H9 (cell line): Measurements from ENCODE around the gene INTS1. TPM values are rescaled to one million over a fixed set of nuclear protein-coding genes. Genes with fewer than 3 reads are reported as not detected.
A peak's percentile ranks its signal among the peaks of the same experiment; 100 is the strongest.

ENCODE experiments used
- DNase-seq: peaks from one replicate; pipeline ENCODE4 v3.0.0-alpha.2; 2017
- H2AFZ ChIP-seq: one replicate; pipeline ENCODE4 v1.6.1; 2013; ENCODE audit warnings: mild to moderate bottlenecking, low read length, control low read depth, moderate library complexity
- H2AK5ac ChIP-seq: 2 replicates; pipeline ENCODE4 v1.6.1; 2013; ENCODE audit warnings: low read length, control low read depth, mixed read lengths; ENCODE audit not compliant: insufficient read length
- H2BK120ac ChIP-seq: one replicate; pipeline ENCODE4 v1.6.1; 2013; ENCODE audit warnings: low read depth, mild to moderate bottlenecking, low read length, control low read depth, inconsistent platforms; ENCODE audit not compliant: poor library complexity, severe bottlenecking
- H2BK12ac ChIP-seq: 2 replicates; pipeline ENCODE4 v1.6.1; 2013; ENCODE audit warnings: low read length, control low read depth, mixed read lengths, low read depth; ENCODE audit not compliant: insufficient read length
- H2BK15ac ChIP-seq: 2 replicates; pipeline ENCODE4 v1.6.1; 2013; ENCODE audit warnings: low read depth, low read length, control low read depth
- H2BK20ac ChIP-seq: one replicate; pipeline ENCODE4 v1.6.1; 2013; ENCODE audit warnings: low read depth, mild to moderate bottlenecking, low read length, control low read depth, inconsistent platforms; ENCODE audit not compliant: poor library complexity, severe bottlenecking
- H2BK5ac ChIP-seq: 2 replicates; pipeline ENCODE4 v1.6.1; 2013; ENCODE audit warnings: low read length, control low read depth, mixed read lengths; ENCODE audit not compliant: insufficient read length
- H3K14ac ChIP-seq: 2 replicates; pipeline ENCODE4 v1.6.1; 2013; ENCODE audit warnings: low read length, control low read depth; ENCODE audit not compliant: insufficient read depth
- H3K18ac ChIP-seq: 2 replicates; pipeline ENCODE4 v1.6.1; 2013; ENCODE audit warnings: low read depth, mild to moderate bottlenecking, mixed read lengths, low read length, control low read depth; ENCODE audit not compliant: insufficient read length
- H3K23ac ChIP-seq: 2 replicates; pipeline ENCODE4 v1.6.1; 2013; ENCODE audit warnings: low read length, control low read depth, mixed read lengths, low read depth; ENCODE audit not compliant: insufficient read length
- H3K23me2 ChIP-seq: 2 replicates; pipeline ENCODE4 v1.6.1; 2013; ENCODE audit warnings: low read depth, mild to moderate bottlenecking, mixed read lengths, low read length, control low read depth; ENCODE audit not compliant: insufficient read length, poor library complexity, severe bottlenecking
- H3K27ac ChIP-seq: 2 replicates; pipeline ENCODE4 v1.5.1; 2013; ENCODE audit warnings: low read length, control low read depth, mixed read lengths, low read depth; ENCODE audit not compliant: insufficient read length
- H3K27me3 ChIP-seq: 2 replicates; pipeline ENCODE4 v1.6.1; 2013; ENCODE audit warnings: low read length, control low read depth, inconsistent platforms; ENCODE audit not compliant: insufficient read depth
- H3K4ac ChIP-seq: 2 replicates; pipeline ENCODE4 v1.6.1; 2013; ENCODE audit warnings: low read depth, mild to moderate bottlenecking, control low read depth, inconsistent platforms, low read length, moderate library complexity
- H3K4me1 ChIP-seq: 2 replicates; pipeline ENCODE4 v1.6.1; 2013; ENCODE audit warnings: low read length, control low read depth, inconsistent platforms; ENCODE audit not compliant: insufficient read depth
- H3K4me2 ChIP-seq: 2 replicates; pipeline ENCODE4 v1.6.1; 2013; ENCODE audit warnings: low read length, control low read depth, mixed read lengths; ENCODE audit not compliant: insufficient read length, insufficient read depth
- H3K56ac ChIP-seq: 2 replicates; pipeline ENCODE4 v1.6.1; 2013; ENCODE audit warnings: low read depth, mild to moderate bottlenecking, mixed read lengths, low read length, control low read depth; ENCODE audit not compliant: insufficient read length
- H3K79me1 ChIP-seq: 2 replicates; pipeline ENCODE4 v1.6.1; 2013; ENCODE audit warnings: low read depth, mild to moderate bottlenecking, moderate library complexity, low read length, control low read depth, inconsistent platforms; ENCODE audit not compliant: insufficient read depth, poor library complexity, severe bottlenecking
- H3K79me2 ChIP-seq: 2 replicates; pipeline ENCODE4 v1.6.1; 2013; ENCODE audit warnings: low read length, control low read depth, inconsistent platforms; ENCODE audit not compliant: insufficient read depth
- H3K9ac ChIP-seq: 2 replicates; pipeline ENCODE4 v1.6.1; 2013; ENCODE audit warnings: low read length, control low read depth, mixed read lengths; ENCODE audit not compliant: insufficient read length; ENCODE audit errors: extremely low read depth
- H3K9me3 ChIP-seq: one replicate; pipeline ENCODE4 v1.6.1; 2013; ENCODE audit warnings: low read depth, low read length, inconsistent platforms; ENCODE audit not compliant: control insufficient read depth
- H3T11ph ChIP-seq: one replicate; pipeline ENCODE4 v1.6.1; 2013; ENCODE audit warnings: mild to moderate bottlenecking, low read length, control low read depth, inconsistent platforms
- H4K20me1 ChIP-seq: one replicate; pipeline ENCODE4 v1.6.1; 2013; ENCODE audit not compliant: control insufficient read depth, insufficient read length, insufficient read depth
- H4K5ac ChIP-seq: 2 replicates; pipeline ENCODE4 v1.6.1; 2013; ENCODE audit warnings: low read depth, mild to moderate bottlenecking, mixed read lengths, low read length, control low read depth; ENCODE audit not compliant: insufficient read length
- H4K8ac ChIP-seq: replicated peaks from 2 replicates; pipeline ENCODE4 v1.6.1; 2013; ENCODE audit warnings: low read length, control low read depth, mixed read lengths, low read depth; ENCODE audit not compliant: insufficient read length
- H4K91ac ChIP-seq: 2 replicates; pipeline ENCODE4 v1.6.1; 2013; ENCODE audit warnings: low read depth, mild to moderate bottlenecking, moderate library complexity, mixed read lengths, low read length, control low read depth; ENCODE audit not compliant: insufficient read length
- H3K27ac Mint-ChIP-seq, 3 experiments: 2 replicates in 2 of 3; 3 replicates in 1 of 3; pipeline ENCODE4 v1.8.0; 2020 to 2021; ENCODE audit warnings: mixed read lengths in 3 of 3, mild to moderate bottlenecking in 1 of 3, moderate library complexity in 1 of 3
- H3K27me3 Mint-ChIP-seq: 2 replicates; pipeline ENCODE4 v1.8.0; 2021; ENCODE audit warnings: low read depth, mild to moderate bottlenecking, moderate library complexity, mixed read lengths
- H3K36me3 Mint-ChIP-seq, 3 experiments: 2 replicates in 2 of 3; 3 replicates in 1 of 3; pipeline ENCODE4 v1.8.0; 2020 to 2021; ENCODE audit warnings: low read depth in 3 of 3, mixed read lengths in 3 of 3; ENCODE audit not compliant: insufficient read depth in 1 of 3
- H3K4me1 Mint-ChIP-seq, 2 experiments: 2 replicates each; pipeline ENCODE4 v1.8.0; 2020; ENCODE audit warnings: mixed read lengths in 2 of 2
- H3K4me3 Mint-ChIP-seq, 2 experiments: 2 replicates in 1 of 2; 3 replicates in 1 of 2; pipeline ENCODE4 v1.8.0; 2020 to 2021; ENCODE audit warnings: mild to moderate bottlenecking in 2 of 2, mixed read lengths in 2 of 2, moderate library complexity in 1 of 2
- H3K9me3 Mint-ChIP-seq, 2 experiments: 2 replicates in 1 of 2; 3 replicates in 1 of 2; pipeline ENCODE4 v1.8.0; 2020; ENCODE audit warnings: mild to moderate bottlenecking in 2 of 2, mixed read lengths in 2 of 2, moderate library complexity in 1 of 2
- CTCF ChIP-seq: fragments of 200-600 bp; sonication (generic); conservative IDR thresholded peaks from 3 replicates; pipeline ENCODE4 v1.8.0; 2021; ENCODE audit warnings: antibody characterized with exemption, mild to moderate bottlenecking
- WGBS: extraction: QIAGEN DNeasy Blood & Tissue Kit; methylation state at CpG from one replicate; pipeline ENCODE4 v1.1.7; 2013; ENCODE audit warnings: missing lambda C conversion rate, low lambda C conversion rate, mixed read lengths; ENCODE audit not compliant: insufficient read length; ENCODE audit errors: extremely low coverage; 5-methylcytosine and 5-hydroxymethylcytosine counted together
- total RNA-seq: library from RNA; stranded (reverse); gene quantifications from 2 replicates; pipeline ENCODE4 v1.2.1, GENCODE V29; 2021

Gene INTS1
- total RNA-seq, 1 experiment from 2014 or later, result 133 TPM

GRCh38 chr7:1501487-1502270 is 2.5 kb downstream of the INTS1 start:
- H3K27ac ChIP-seq, result no peak overlapping the region
- H3K4me2 ChIP-seq, result no peak overlapping the region
- no peak overlapping the region for H2AK5ac ChIP-seq
- no peak overlapping the region for H4K8ac ChIP-seq
- no peak overlapping the region for H2BK120ac ChIP-seq
- H3K23me2 ChIP-seq, result peaks cover 10% of the 10 kb centered on the region
- no peak overlapping the region for H3K4ac ChIP-seq
- no peak overlapping the region for H3K18ac ChIP-seq
- H3K27me3 Mint-ChIP-seq, result no peaks in the 10 kb centered on the region
- no peaks in the 10 kb centered on the region for H3K4me1 ChIP-seq
- no peaks in the 10 kb centered on the region for H3K27me3 ChIP-seq
- no peak overlapping the region for H2BK15ac ChIP-seq
- no peak overlapping the region; a peak in 2 of 7 replicates for H3K27ac Mint-ChIP-seq
- whole genome bisulfite sequencing, result no CpG with 5 or more reads among the region's 21 CpGs
- no peaks in the 10 kb centered on the region for H3K9me3 Mint-ChIP-seq
- no peaks in the 10 kb centered on the region for H4K20me1 ChIP-seq
- H3T11ph ChIP-seq, result no peak overlapping the region
- H3K79me2 ChIP-seq, result peaks cover 14% of the 10 kb centered on the region; the same call in 1 of the 2 replicates
- H2AFZ ChIP-seq, result no peak overlapping the region
- no peak overlapping the region for H3K9ac ChIP-seq
- TF ChIP-seq CTCF, result no peak
- no peak overlapping the region for H4K91ac ChIP-seq
- no peaks in the 10 kb centered on the region for H3K9me3 ChIP-seq
- H3K56ac ChIP-seq, result no peak overlapping the region
- no peak overlapping the region for H4K5ac ChIP-seq
- H3K4me1 Mint-ChIP-seq, result peaks cover 5 to 17% of the 10 kb centered on the region in 2 experiments
- H2BK20ac ChIP-seq, result no peak overlapping the region
- H3K14ac ChIP-seq, result no peak overlapping the region
- no peak overlapping the region for H2BK5ac ChIP-seq
- DNase-seq, result no peak
- H3K36me3 Mint-ChIP-seq, result peaks cover 32 to 56% (median 47%) of the 10 kb centered on the region in 3 experiments; a peak in 6 of 7 replicates
- H2BK12ac ChIP-seq, result no peak overlapping the region
- H3K23ac ChIP-seq, result no peak overlapping the region
- H3K79me1 ChIP-seq, result no peaks in the 10 kb centered on the region
- H3K4me3 Mint-ChIP-seq, result peak overlapping the region; percentile 89 to 97
